Measurements from ENCODE around the gene SLC27A5. TPM values are rescaled to one million over a fixed set of nuclear protein-coding genes. Genes with fewer than 3 reads are reported as not detected.

SLC27A5 gene
- total and polyA plus RNA-seq, 2 of the 4 experiments (the other 2 are of a cell fraction) = 7.7 to 11.2 TPM

GRCh38 chr19:58509731-58510083 is 2.1 kb downstream of the SLC27A5 start:
- no peaks in the 10 kb centered on the region for H4K20me1 ChIP-seq (ENCODE audit: insufficient read depth, low read length)
- BruUV-seq (replicated peaks) = no TSS peak
- H3K9me1 ChIP-seq (ENCODE audit: insufficient read depth, low read length) = no peaks in the 10 kb centered on the region
- H2BK5ac ChIP-seq (ENCODE audit: low read depth, low read length, poor library complexity, severe bottlenecking) = no peak overlapping the region
- TF ChIP-seq POLR2A (IDR thresholded peaks at IDR 0.05; ENCODE audit: low read depth, low read length) (no peak), RCOR1 (IDR thresholded peaks at IDR 0.05; ENCODE audit: insufficient replicate concordance, low read length) (no peak), RFX5 (IDR thresholded peaks at IDR 0.05; ENCODE audit: low read depth, low read length) (no peak), MXI1 (IDR thresholded peaks at IDR 0.05; ENCODE audit: borderline replicate concordance, low read depth, low read length) (no peak), FOS (IDR thresholded peaks at IDR 0.05; ENCODE audit: low read depth, low read length) (no peak), BHLHE40 (IDR thresholded peaks at IDR 0.05; ENCODE audit: low read depth, low read length) (no peak), MAZ (IDR thresholded peaks at IDR 0.05; ENCODE audit: borderline replicate concordance, low read depth, low read length) (no peak), USF2 (IDR thresholded peaks at IDR 0.05; ENCODE audit: low read depth, low read length) (no peak), CHD1 (IDR thresholded peaks at IDR 0.05; ENCODE audit: low read depth, low read length) (no peak), RAD21 (IDR thresholded peaks at IDR 0.05; ENCODE audit: low read length) (no peak), CTCF (conservative IDR thresholded peaks at IDR 0.05; ENCODE audit: low read depth, low read length) (no peak), ELK1 (IDR thresholded peaks at IDR 0.05; ENCODE audit: borderline replicate concordance, low read depth, low read length) (no peak), CEBPB (IDR thresholded peaks at IDR 0.05; ENCODE audit: low read depth, low read length) (no peak), MAFK (IDR thresholded peaks at IDR 0.05; ENCODE audit: low read depth, low read length) (no peak), NFE2L2 (IDR thresholded peaks at IDR 0.05; ENCODE audit: low read depth, low read length) (no peak), SMC3 (IDR thresholded peaks at IDR 0.05; ENCODE audit: low read depth, low read length) (no peak)
- H2AK9ac ChIP-seq (replicated peaks; ENCODE audit: low read depth, low read length, poor library complexity) = peak overlapping the region; percentile 78
- no peak overlapping the region for H2BK20ac ChIP-seq (ENCODE audit: low read depth, low read length)
- no peak overlapping the region for H4K5ac ChIP-seq (ENCODE audit: low read depth, low read length)
- ATAC-seq (ENCODE audit: low read depth) (no peak), DNase-seq (no peak)
- H2AFZ ChIP-seq (replicated peaks; ENCODE audit: low read length, poor library complexity) = peak overlapping the region; percentile 11
- intact Hi-C loops (cut with micrococcal nuclease) (no loop called here), in situ Hi-C loops (cut with MboI; ENCODE audit: low sequenced_read_pairs) (no loop called here), dilution Hi-C loops (cut with HindIII; ENCODE audit: low sequenced_read_pairs, unreplicated experiment) (no loop called here)
- H3K4me3 ChIP-seq (ENCODE audit: insufficient read depth, low read depth, low read length) = no peak overlapping the region
- no peak overlapping the region for H4K91ac ChIP-seq (ENCODE audit: insufficient read depth, low read depth, low read length)
- no peak overlapping the region for H2BK120ac ChIP-seq (ENCODE audit: low read depth, low read length)
- no peak overlapping the region for H3K4ac ChIP-seq (ENCODE audit: low read depth, low read length)
- H3K27me3 ChIP-seq (ENCODE audit: control insufficient read depth, insufficient read depth, low read length) = no peaks in the 10 kb centered on the region
- H3K9ac ChIP-seq (ENCODE audit: low read depth, low read length) = no peak overlapping the region
- no peaks in the 10 kb centered on the region for H3K4me1 ChIP-seq (ENCODE audit: control insufficient read depth, insufficient read depth, low read length)
- no peak overlapping the region for H4K8ac ChIP-seq (ENCODE audit: low read depth in 2 of 2, low read length in 2 of 2)
- no peak overlapping the region for H3K23ac ChIP-seq (ENCODE audit: low read depth, low read length)
- H3K56ac ChIP-seq (ENCODE audit: extremely low read depth, insufficient read depth, low read length) = no peak overlapping the region
- ChIA-PET POLR2A (ENCODE audit: unreplicated experiment) (no interaction called here), CTCF (no interaction called here)
- H3K36me3 ChIP-seq (ENCODE audit: control insufficient read depth, insufficient read depth, low read length) = peaks cover 4% of the 10 kb centered on the region; the same call in 1 of the 2 replicates
- H3K18ac ChIP-seq (ENCODE audit: low read depth, low read length) = no peak overlapping the region
- WGBS, 2 experiments (ENCODE audit: extremely low coverage in 2 of 2, insufficient read length in 1 of 2) = 87% methylated on average over 10 of the region's 11 CpGs; no CpG with 5 or more reads in 1 of the 2 experiments
- H3K79me1 ChIP-seq (ENCODE audit: low read depth in 1 of 2, low read length in 2 of 2) = peaks cover 4 to 26% of the 10 kb centered on the region in 2 experiments; a peak in 3 of 4 replicates
- H3K27ac ChIP-seq (ENCODE audit: insufficient read depth, low read length) = no peak overlapping the region
- no peak overlapping the region for H3K14ac ChIP-seq (replicated peaks; ENCODE audit: low read depth, low read length)
- peaks cover 2% of the 10 kb centered on the region; the same call in 1 of the 2 replicates for H3K9me3 ChIP-seq (ENCODE audit: control insufficient read depth, insufficient read depth, low read length)
- no peak overlapping the region for H2BK15ac ChIP-seq (ENCODE audit: low read depth, low read length)
- no peak overlapping the region for H2AK5ac ChIP-seq (ENCODE audit: low read depth, low read length)
- H3K4me2 ChIP-seq (ENCODE audit: low read depth, low read length) = no peak overlapping the region
